K562 (cell line): ENCODE data around the gene ATP5MG.

ENCODE experiments used
- BRCA1 ChIP-seq, 2 experiments: fragments of 450-650 bp in 1 of 2; sonication (generic) in 1 of 2; formaldehyde crosslinking in 1 of 2; IDR thresholded peaks; 2 replicates each; pipeline versions ENCODE4 v1.5.0 to v1.6.1; 2017 to 2020; ENCODE audit warnings: mild to moderate bottlenecking in 1 of 2, missing genetic modification reagents in 1 of 2
- CCAR2 ChIP-seq: fragments of 200-400 bp; formaldehyde crosslinking; IDR thresholded peaks from 2 replicates; pipeline ENCODE4 v1.6.1; 2017; ENCODE audit warnings: mild to moderate bottlenecking, low read depth, low read length
- FOS ChIP-seq: IDR thresholded peaks from 3 replicates; pipeline ENCODE4 v1.6.1; 2011; ENCODE audit not compliant: insufficient read length; ENCODE audit errors: extremely low read depth
- IRF2 ChIP-seq: sonication (generic); formaldehyde crosslinking; IDR thresholded peaks from 2 replicates; pipeline ENCODE4 v1.8.1; 2022; ENCODE audit warnings: mild to moderate bottlenecking, missing genetic modification reagents
- JUND ChIP-seq, 2 experiments: IDR thresholded peaks; 2 replicates in 1 of 2; 3 replicates in 1 of 2; pipeline ENCODE4 v1.6.1; 2011; ENCODE audit warnings: borderline replicate concordance in 2 of 2, low read depth in 2 of 2, low read length in 2 of 2, improper control_type of control experiment in 1 of 2, missing biosample characterization in 1 of 2, missing genetic modification characterization in 1 of 2, missing genetic modification reagents in 1 of 2
- SLC30A9 ChIP-seq: fragments of 250-450 bp; sonication (Bioruptor Pico); IDR thresholded peaks from 2 replicates; pipeline ENCODE4 v1.8.0; 2022; ENCODE audit warnings: mild to moderate bottlenecking, moderate library complexity
- SRSF9 ChIP-seq: fragments of 200-400 bp; formaldehyde crosslinking; IDR thresholded peaks from 2 replicates; pipeline ENCODE4 v1.6.1; 2017; ENCODE audit warnings: low read depth, low read length, borderline replicate concordance
- TAF1 ChIP-seq: IDR thresholded peaks from 2 replicates; pipeline ENCODE4 v1.6.1; 2011; ENCODE audit warnings: mild to moderate bottlenecking, low read length, moderate library complexity; ENCODE audit not compliant: insufficient read depth, control insufficient read depth, severe bottlenecking; ENCODE audit errors: extremely low read depth
- TEAD2 ChIP-seq: fragments of 450-650 bp; IDR thresholded peaks from 2 replicates; pipeline ENCODE4 v1.6.1; 2016; ENCODE audit warnings: missing genetic modification characterization, control low read depth, missing compliant biosample characterization
- TF ChIP-seq, protein P1 (sequence below), 3 experiments: IDR thresholded peaks in 2 of 3; conservative IDR thresholded peaks in 1 of 3; 2 replicates each; pipeline ENCODE4 v1.5.1; 2011 to 2012; ENCODE audit warnings: low read length in 3 of 3, mild to moderate bottlenecking in 3 of 3, control low read depth in 2 of 3, improper control_type of control experiment in 1 of 3, inconsistent platforms in 1 of 3, low read depth in 1 of 3, mixed read lengths in 1 of 3, moderate library complexity in 1 of 3; ENCODE audit not compliant: insufficient read depth in 2 of 3
- TF ChIP-seq, protein P2 (sequence below), 3 experiments: fragments of 200-800 bp in 1 of 3; fragments of 250-450 bp in 1 of 3; fragments of 450-650 bp in 1 of 3; sonication (Bioruptor Pico) in 1 of 3; sonication (Bioruptor generic) in 1 of 3; formaldehyde crosslinking in 1 of 3; IDR thresholded peaks; 2 replicates each; pipeline versions ENCODE4 v1.6.1 to v1.8.0; 2016 to 2022; ENCODE audit warnings: mild to moderate bottlenecking in 2 of 3, missing genetic modification characterization in 2 of 3, missing compliant biosample characterization in 1 of 3, moderate library complexity in 1 of 3
- TF ChIP-seq, protein P3 (sequence below), 2 experiments: IDR thresholded peaks; 2 replicates each; pipeline ENCODE4 v1.6.1; 2011; ENCODE audit warnings: borderline replicate concordance in 1 of 2, control low read depth in 1 of 2, low read depth in 1 of 2, low read length in 1 of 2, mild to moderate bottlenecking in 1 of 2, mixed read lengths in 1 of 2, moderate library complexity in 1 of 2; ENCODE audit not compliant: insufficient read depth in 1 of 2, insufficient read length in 1 of 2, poor library complexity in 1 of 2, severe bottlenecking in 1 of 2; ENCODE audit errors: extremely low read depth in 1 of 2

DNA sequence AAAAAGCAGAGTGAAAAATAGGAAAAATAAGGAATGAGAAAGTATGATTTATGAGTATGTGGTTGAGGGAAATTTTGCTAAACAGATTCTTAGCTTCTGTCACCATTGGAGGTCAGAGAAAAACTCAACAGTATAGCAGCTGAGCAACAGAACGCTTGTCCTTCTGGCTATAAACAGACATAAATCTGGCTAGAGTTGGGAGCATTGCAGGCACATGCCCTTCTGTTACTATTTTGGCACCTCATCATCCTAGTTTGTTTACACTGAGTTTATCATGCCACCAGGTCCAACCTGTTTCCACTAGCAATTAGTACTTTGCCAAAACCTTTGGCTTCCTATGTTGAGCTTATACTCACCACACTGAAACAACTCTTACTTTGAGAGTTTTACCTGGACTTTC lies 35.1 kb upstream of the ATP5MG start:
- TF ChIP-seq IRF2 (no peak), TEAD2 (no peak), TAF1 (no peak), CCAR2 (no peak), SLC30A9 (CRISPR knock-in tag) (no peak), JUND (IDR thresholded peaks at IDR 0.05; ENCODE audit: borderline replicate concordance, low read depth, low read length) (no peak), JUND (tag; IDR thresholded peaks at IDR 0.05; ENCODE audit: borderline replicate concordance, low read depth, low read length) (no peak), BRCA1 (IDR thresholded peaks at IDR 0.05) (no peak), BRCA1 (CRISPR knock-in tag; IDR thresholded peaks at IDR 0.05) (no peak), FOS (no peak), SRSF9 (no peak)
- TF ChIP-seq, protein P1, sequence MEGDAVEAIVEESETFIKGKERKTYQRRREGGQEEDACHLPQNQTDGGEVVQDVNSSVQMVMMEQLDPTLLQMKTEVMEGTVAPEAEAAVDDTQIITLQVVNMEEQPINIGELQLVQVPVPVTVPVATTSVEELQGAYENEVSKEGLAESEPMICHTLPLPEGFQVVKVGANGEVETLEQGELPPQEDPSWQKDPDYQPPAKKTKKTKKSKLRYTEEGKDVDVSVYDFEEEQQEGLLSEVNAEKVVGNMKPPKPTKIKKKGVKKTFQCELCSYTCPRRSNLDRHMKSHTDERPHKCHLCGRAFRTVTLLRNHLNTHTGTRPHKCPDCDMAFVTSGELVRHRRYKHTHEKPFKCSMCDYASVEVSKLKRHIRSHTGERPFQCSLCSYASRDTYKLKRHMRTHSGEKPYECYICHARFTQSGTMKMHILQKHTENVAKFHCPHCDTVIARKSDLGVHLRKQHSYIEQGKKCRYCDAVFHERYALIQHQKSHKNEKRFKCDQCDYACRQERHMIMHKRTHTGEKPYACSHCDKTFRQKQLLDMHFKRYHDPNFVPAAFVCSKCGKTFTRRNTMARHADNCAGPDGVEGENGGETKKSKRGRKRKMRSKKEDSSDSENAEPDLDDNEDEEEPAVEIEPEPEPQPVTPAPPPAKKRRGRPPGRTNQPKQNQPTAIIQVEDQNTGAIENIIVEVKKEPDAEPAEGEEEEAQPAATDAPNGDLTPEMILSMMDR (IDR thresholded peaks at IDR 0.05 in 2 of 3, conservative IDR thresholded peaks at IDR 0.05 in 1 of 3; ENCODE audit: insufficient read depth in 2 of 3, low read depth in 1 of 3, low read length in 3 of 3), result no peak
- TF ChIP-seq, protein P2, sequence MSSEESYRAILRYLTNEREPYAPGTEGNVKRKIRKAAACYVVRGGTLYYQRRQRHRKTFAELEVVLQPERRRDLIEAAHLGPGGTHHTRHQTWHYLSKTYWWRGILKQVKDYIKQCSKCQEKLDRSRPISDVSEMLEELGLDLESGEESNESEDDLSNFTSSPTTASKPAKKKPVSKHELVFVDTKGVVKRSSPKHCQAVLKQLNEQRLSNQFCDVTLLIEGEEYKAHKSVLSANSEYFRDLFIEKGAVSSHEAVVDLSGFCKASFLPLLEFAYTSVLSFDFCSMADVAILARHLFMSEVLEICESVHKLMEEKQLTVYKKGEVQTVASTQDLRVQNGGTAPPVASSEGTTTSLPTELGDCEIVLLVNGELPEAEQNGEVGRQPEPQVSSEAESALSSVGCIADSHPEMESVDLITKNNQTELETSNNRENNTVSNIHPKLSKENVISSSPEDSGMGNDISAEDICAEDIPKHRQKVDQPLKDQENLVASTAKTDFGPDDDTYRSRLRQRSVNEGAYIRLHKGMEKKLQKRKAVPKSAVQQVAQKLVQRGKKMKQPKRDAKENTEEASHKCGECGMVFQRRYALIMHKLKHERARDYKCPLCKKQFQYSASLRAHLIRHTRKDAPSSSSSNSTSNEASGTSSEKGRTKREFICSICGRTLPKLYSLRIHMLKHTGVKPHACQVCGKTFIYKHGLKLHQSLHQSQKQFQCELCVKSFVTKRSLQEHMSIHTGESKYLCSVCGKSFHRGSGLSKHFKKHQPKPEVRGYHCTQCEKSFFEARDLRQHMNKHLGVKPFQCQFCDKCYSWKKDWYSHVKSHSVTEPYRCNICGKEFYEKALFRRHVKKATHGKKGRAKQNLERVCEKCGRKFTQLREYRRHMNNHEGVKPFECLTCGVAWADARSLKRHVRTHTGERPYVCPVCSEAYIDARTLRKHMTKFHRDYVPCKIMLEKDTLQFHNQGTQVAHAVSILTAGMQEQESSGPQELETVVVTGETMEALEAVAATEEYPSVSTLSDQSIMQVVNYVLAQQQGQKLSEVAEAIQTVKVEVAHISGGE (CRISPR knock-in tag; IDR thresholded peaks at IDR 0.05), result no peak
- TF ChIP-seq, protein P3, sequence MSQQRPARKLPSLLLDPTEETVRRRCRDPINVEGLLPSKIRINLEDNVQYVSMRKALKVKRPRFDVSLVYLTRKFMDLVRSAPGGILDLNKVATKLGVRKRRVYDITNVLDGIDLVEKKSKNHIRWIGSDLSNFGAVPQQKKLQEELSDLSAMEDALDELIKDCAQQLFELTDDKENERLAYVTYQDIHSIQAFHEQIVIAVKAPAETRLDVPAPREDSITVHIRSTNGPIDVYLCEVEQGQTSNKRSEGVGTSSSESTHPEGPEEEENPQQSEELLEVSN (IDR thresholded peaks at IDR 0.05; ENCODE audit: borderline replicate concordance in 1 of 2, extremely low read depth in 1 of 2, insufficient read depth in 1 of 2, insufficient read length in 1 of 2, low read depth in 1 of 2, low read length in 1 of 2, poor library complexity in 1 of 2, severe bottlenecking in 1 of 2), result no peak
